Uterus (tissue), 2 donors: Measurements from ENCODE around the gene NADK.

Source experiments
- CTCF ChIP-seq, 4 experiments: fragments of 200-600 bp in 2 of 4; fragments of 450-650 bp in 2 of 4; sonication (generic) in 2 of 4; IDR thresholded peaks; one replicate each; pipeline ENCODE4 v1.5.1; 2016 to 2019; ENCODE audit warnings: antibody characterized with exemption in 4 of 4, mild to moderate bottlenecking in 2 of 4, moderate library complexity in 1 of 4
- POLR2A ChIP-seq, 2 donors: fragments of 450-650 bp; IDR thresholded peaks; one replicate each; pipeline ENCODE4 v1.6.1; 2016; ENCODE audit warnings: antibody characterized with exemption in 2 of 2, mild to moderate bottlenecking in 1 of 2, moderate library complexity in 1 of 2

- peak in 1 of 4 experiments; percentile 13 for TF ChIP-seq CTCF (IDR thresholded peaks at IDR 0.05)
- TF ChIP-seq POLR2A (IDR thresholded peaks at IDR 0.05): no peak
Measured at GRCh38 chr1:1796466-1796865, 18.2 kb upstream of the NADK start.
